LNCaP clone FGC (cell line): ENCODE data around the gene CAPNS2.

Experiments used
- DNase-seq: peaks from one replicate; pipeline ENCODE4 v3.0.0-alpha.2; 2011; ENCODE audit warnings: low read depth
- H3K4me3 ChIP-seq: 2 replicates; pipeline ENCODE4 v1.5.1; 2011; ENCODE audit warnings: mild to moderate bottlenecking, low read depth, low read length, control low read depth
- CTCF ChIP-seq: IDR thresholded peaks from 2 replicates; pipeline ENCODE4 v1.5.1; 2012; ENCODE audit warnings: mild to moderate bottlenecking; ENCODE audit not compliant: control insufficient read depth, insufficient read depth; ENCODE audit errors: extremely low read depth

The CAPNS2 gene

DNA sequence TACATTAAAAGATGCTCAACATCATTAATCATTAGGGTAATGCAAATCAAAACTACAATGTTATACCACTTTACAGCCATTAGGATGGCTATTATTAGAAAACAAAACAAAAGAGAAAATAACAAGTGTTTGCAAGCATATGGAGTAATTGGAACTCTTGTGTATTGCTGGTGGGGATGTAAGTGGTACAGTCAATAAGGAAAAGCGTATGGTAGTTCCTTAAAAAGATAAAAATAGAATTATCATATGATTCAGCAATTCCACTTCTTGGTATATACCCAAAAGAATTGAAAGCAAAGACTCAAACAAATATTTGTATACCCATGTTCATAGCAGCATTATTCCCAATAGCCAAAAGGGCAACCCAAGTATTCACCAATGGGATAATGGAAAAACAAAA is 1.4 kb upstream of the CAPNS2 start:
- TF ChIP-seq CTCF = no peak
- DNase-seq = no peak
- no peak overlapping the region for H3K4me3 ChIP-seq

DNA sequence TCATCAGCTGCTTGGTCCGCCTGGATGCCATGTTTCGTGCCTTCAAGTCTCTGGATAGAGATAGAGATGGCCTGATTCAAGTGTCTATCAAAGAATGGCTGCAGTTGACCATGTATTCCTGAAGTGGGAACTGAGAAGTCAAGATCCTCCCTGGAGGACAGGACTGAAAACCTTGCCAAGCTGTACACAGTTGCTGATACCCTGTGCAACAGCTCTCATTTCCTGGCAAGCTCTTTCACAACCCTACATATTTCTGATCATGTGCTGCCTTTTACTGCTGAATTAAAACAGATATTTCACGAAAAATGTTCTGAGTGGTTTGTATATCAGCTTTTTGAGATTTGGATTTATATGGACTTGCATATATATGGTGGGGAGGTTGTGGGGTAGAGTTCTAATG is 898 bp downstream of the CAPNS2 start:
- TF ChIP-seq CTCF = no peak
- no peak for DNase-seq
- H3K4me3 ChIP-seq = no peak overlapping the region

- no peak overlapping the region for H3K4me3 ChIP-seq
- no peak for TF ChIP-seq CTCF
- no peak for DNase-seq
Measured at GRCh38 chr16:55568207-55568606, 1.7 kb downstream of the CAPNS2 start.

DNA sequence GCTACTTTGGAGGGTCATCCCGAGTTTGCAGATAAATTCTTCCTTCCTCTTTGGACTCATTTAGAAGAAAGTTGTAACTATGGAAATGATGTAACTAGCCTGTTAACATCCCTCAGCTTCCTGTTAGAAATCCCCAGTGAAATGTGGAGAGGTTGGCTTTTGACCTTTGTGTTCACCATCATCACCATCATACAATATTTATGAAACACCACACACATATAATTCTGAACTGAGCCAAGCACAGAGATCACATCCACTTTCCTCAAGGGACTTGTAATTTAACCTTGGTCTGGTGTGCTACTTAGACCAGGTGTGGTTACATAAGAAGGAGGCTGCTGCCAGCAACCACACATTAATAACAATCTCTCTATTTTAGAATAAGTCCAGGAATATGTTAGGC is 2.5 kb downstream of the CAPNS2 start:
- no peak overlapping the region for H3K4me3 ChIP-seq
- TF ChIP-seq CTCF = no peak
- no peak for DNase-seq

DNA sequence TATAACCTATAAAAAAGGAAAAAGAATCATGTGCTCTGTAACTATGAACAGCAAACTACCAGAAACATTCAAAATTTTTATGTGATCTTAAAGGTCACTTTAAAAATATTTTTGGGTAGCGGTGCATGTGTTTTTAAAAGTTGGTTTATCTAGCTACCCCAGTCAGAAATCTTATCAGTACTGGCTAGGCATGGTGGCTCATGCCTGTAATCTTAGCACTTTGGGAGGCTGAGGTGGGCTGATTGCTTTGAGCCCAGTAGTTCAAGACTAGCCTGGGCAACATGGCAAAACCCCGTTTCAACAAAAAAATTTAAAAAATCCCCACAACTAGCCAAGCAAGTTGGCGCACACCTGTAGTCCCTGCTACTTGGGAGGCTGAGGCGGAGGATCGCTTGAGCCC is 3.7 kb downstream of the CAPNS2 start:
- no peak for TF ChIP-seq CTCF
- DNase-seq = no peak
- no peak overlapping the region for H3K4me3 ChIP-seq

- no peak overlapping the region for H3K4me3 ChIP-seq
- no peak for TF ChIP-seq CTCF
- no peak for DNase-seq
Measured at GRCh38 chr16:55571191-55571897, 4.9 kb downstream of the CAPNS2 start.

DNA sequence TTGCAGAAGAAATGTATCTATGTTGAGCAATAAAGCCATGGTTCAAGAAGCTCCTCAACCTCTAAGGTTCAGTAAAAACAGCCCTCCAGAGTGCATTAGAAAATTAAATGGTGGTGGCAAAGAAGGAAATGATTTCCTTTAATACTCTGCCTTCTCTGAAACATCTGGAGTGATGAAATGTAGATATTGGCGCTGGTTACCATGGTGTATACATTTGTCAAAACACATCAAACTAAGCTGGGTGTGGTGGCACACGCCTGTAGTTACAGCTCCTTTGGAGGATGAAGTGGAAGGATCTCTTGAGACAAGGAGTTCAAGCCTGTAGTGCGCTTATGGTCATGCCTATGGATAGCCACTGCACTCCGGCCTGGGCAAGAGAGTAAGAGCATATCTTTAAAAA is 6.0 kb downstream of the CAPNS2 start:
- no peak for TF ChIP-seq CTCF
- DNase-seq = no peak
- no peak overlapping the region for H3K4me3 ChIP-seq
